ENCODE results near the gene MECP2. TPM values are rescaled to one million over a fixed set of nuclear protein-coding genes. Genes with fewer than 3 reads are reported as not detected.

Gene MECP2
- total and polyA plus RNA-seq, 2 donors (not counting 1 experiment from before 2014, with no cell fraction given): 11.5 to 24.9 TPM

- Histone ChIP-seq H3K79me2 (ENCODE audit: control insufficient read depth, insufficient read depth, low read length) (peaks cover 22% of the 10 kb centered on the region), H3K4me2 (ENCODE audit: extremely low read depth, insufficient read depth, low read length) (peak overlapping the region; percentile 4), H3K36me3 (ENCODE audit: control insufficient read depth, insufficient read depth, low read length) (peaks cover 2% of the 10 kb centered on the region), H2AFZ (ENCODE audit: low read length) (no peak overlapping the region), H3K4me3 (replicated peaks in 1 of 4; ENCODE audit: control extremely low read depth in 1 of 4, insufficient read depth in 1 of 4, low read depth in 3 of 4, low read length in 4 of 4) (no peak overlapping the region), H3K4me1 (ENCODE audit: control insufficient read depth, extremely low read depth, insufficient read depth, low read length) (peaks cover 15% of the 10 kb centered on the region), H3K9me3 (ENCODE audit: control insufficient read depth, insufficient read depth, low read depth, low read length) (no peaks in the 10 kb centered on the region), H4K20me1 (ENCODE audit: control insufficient read depth, extremely low read depth, insufficient read depth, low read length) (no peaks in the 10 kb centered on the region), H3K27me3 (ENCODE audit: control insufficient read depth, insufficient read depth, low read length) (no peaks in the 10 kb centered on the region), H3K27ac (ENCODE audit: insufficient read depth, low read length) (peak overlapping the region; percentile 85), H3K9ac (ENCODE audit: insufficient read depth, low read length) (peak overlapping the region; percentile 50)
- peak; percentile 66 to 80 for DNase-seq (ENCODE audit: low read depth in 2 of 2)
- TF ChIP-seq EZH2 (IDR thresholded peaks at IDR 0.05; ENCODE audit: low read length, missing control alignments): no peak
- TF ChIP-seq CTCF (conservative IDR thresholded peaks at IDR 0.05 in 1 of 2, IDR thresholded peaks at IDR 0.05 in 1 of 2; ENCODE audit: low read depth in 1 of 2, low read length in 2 of 2): no peak
Observed at GRCh38 chrX:154040307-154040756, 57.2 kb downstream of the MECP2 start.

GRCh38 chrX:154039577-154039976, 57.9 kb downstream of the MECP2 start:
- Histone ChIP-seq H3K79me2 (ENCODE audit: control insufficient read depth, insufficient read depth, low read length) (peaks cover 17% of the 10 kb centered on the region), H3K27me3 (ENCODE audit: control insufficient read depth, insufficient read depth, low read length) (no peaks in the 10 kb centered on the region), H2AFZ (ENCODE audit: low read length) (no peak overlapping the region), H3K9me3 (ENCODE audit: control insufficient read depth, insufficient read depth, low read depth, low read length) (no peaks in the 10 kb centered on the region), H3K27ac (ENCODE audit: insufficient read depth, low read length) (peak overlapping the region; percentile 85), H3K36me3 (ENCODE audit: control insufficient read depth, insufficient read depth, low read length) (peaks cover 2% of the 10 kb centered on the region), H4K20me1 (ENCODE audit: control insufficient read depth, extremely low read depth, insufficient read depth, low read length) (no peaks in the 10 kb centered on the region), H3K4me1 (ENCODE audit: control insufficient read depth, extremely low read depth, insufficient read depth, low read length) (peaks cover 15% of the 10 kb centered on the region), H3K9ac (ENCODE audit: insufficient read depth, low read length) (no peak overlapping the region), H3K4me2 (ENCODE audit: extremely low read depth, insufficient read depth, low read length) (no peak overlapping the region), H3K4me3 (replicated peaks in 1 of 4; ENCODE audit: control extremely low read depth in 1 of 4, insufficient read depth in 1 of 4, low read depth in 3 of 4, low read length in 4 of 4) (no peak overlapping the region)
- DNase-seq (ENCODE audit: low read depth in 2 of 2): no peak
- no peak for TF ChIP-seq EZH2 (IDR thresholded peaks at IDR 0.05; ENCODE audit: low read length, missing control alignments)
- TF ChIP-seq CTCF (conservative IDR thresholded peaks at IDR 0.05 in 1 of 2, IDR thresholded peaks at IDR 0.05 in 1 of 2; ENCODE audit: low read depth in 1 of 2, low read length in 2 of 2): no peak

- Histone ChIP-seq H3K9me3 (ENCODE audit: control insufficient read depth, insufficient read depth, low read depth, low read length) (no peaks in the 10 kb centered on the region), H3K27ac (ENCODE audit: insufficient read depth, low read length) (no peak overlapping the region), H3K9ac (ENCODE audit: insufficient read depth, low read length) (no peak overlapping the region), H3K4me3 (replicated peaks in 1 of 4; ENCODE audit: control extremely low read depth in 1 of 4, insufficient read depth in 1 of 4, low read depth in 3 of 4, low read length in 4 of 4) (no peak overlapping the region), H2AFZ (ENCODE audit: low read length) (no peak overlapping the region), H3K27me3 (ENCODE audit: control insufficient read depth, insufficient read depth, low read length) (no peaks in the 10 kb centered on the region), H4K20me1 (ENCODE audit: control insufficient read depth, extremely low read depth, insufficient read depth, low read length) (no peaks in the 10 kb centered on the region), H3K79me2 (ENCODE audit: control insufficient read depth, insufficient read depth, low read length) (peaks cover 17% of the 10 kb centered on the region), H3K4me2 (ENCODE audit: extremely low read depth, insufficient read depth, low read length) (no peak overlapping the region), H3K36me3 (ENCODE audit: control insufficient read depth, insufficient read depth, low read length) (peaks cover 2% of the 10 kb centered on the region), H3K4me1 (ENCODE audit: control insufficient read depth, extremely low read depth, insufficient read depth, low read length) (peaks cover 14% of the 10 kb centered on the region)
- no peak for DNase-seq (ENCODE audit: low read depth in 2 of 2)
- no peak for TF ChIP-seq EZH2 (IDR thresholded peaks at IDR 0.05; ENCODE audit: low read length, missing control alignments)
- no peak for TF ChIP-seq CTCF (conservative IDR thresholded peaks at IDR 0.05 in 1 of 2, IDR thresholded peaks at IDR 0.05 in 1 of 2; ENCODE audit: low read depth in 1 of 2, low read length in 2 of 2)
Observed at GRCh38 chrX:154038656-154039055, 58.9 kb downstream of the MECP2 start.

Measured in fibroblast of lung (primary cell).